ENCODE results near the gene MOSMO. TPM values are rescaled to one million over a fixed set of nuclear protein-coding genes. Genes with fewer than 3 reads are reported as not detected.

Gene MOSMO
- polyA plus RNA-seq, 4 donors, result 17.5 to 25.3 (median 21.1) TPM

- no peak for DNase-seq (ENCODE audit: low read depth in 4 of 4, low spot score in 2 of 4)
Measured at GRCh38 chr16:22130528-22130927, 122.6 kb downstream of the MOSMO start.

GRCh38 chr16:22132801-22133200 lies 124.9 kb downstream of the MOSMO start:
- DNase-seq (ENCODE audit: low read depth in 4 of 4, low spot score in 2 of 4), result no peak

Other genes with a start within 250 kb of the MOSMO start
- 100 to 1,000 TPM in 2 of 4 donors, 10 to 100 TPM in 2; 27.0 to 267 (median 93.8) TPM for gene NPIPB4, start 150.4 kb upstream of the MOSMO start, polyA plus RNA-seq (ENCODE audit: insufficient read length in 4 of 4)
- 100 to 1,000 TPM; 270 to 342 (median 320) TPM for gene UQCRC2, start 54.8 kb upstream of the MOSMO start, polyA plus RNA-seq (ENCODE audit: insufficient read length in 4 of 4)
- under 1 TPM; 0.27 to 0.65 (median 0.55) TPM for gene PDZD9, start 7.0 kb upstream of the MOSMO start, polyA plus RNA-seq (ENCODE audit: insufficient read length in 4 of 4)
- gene VWA3A, start 84.4 kb downstream of the MOSMO start, polyA plus RNA-seq (ENCODE audit: insufficient read length in 4 of 4), result 1 to 10 TPM in 3 of 4 donors, under 1 TPM in 1; 0.96 to 6.0 (median 2.3) TPM
- gene SDR42E2, start 154.4 kb downstream of the MOSMO start, polyA plus RNA-seq (ENCODE audit: insufficient read length in 4 of 4), result under 1 TPM; 0.11 to 0.33 (median 0.23) TPM
- gene EEF2K, start 198.2 kb downstream of the MOSMO start, polyA plus RNA-seq (ENCODE audit: insufficient read length in 4 of 4), result 10 to 100 TPM; 10.5 to 15.2 (median 12.6) TPM